ENCODE data around the gene RGS3.

Gene RGS3

GRCh38 chr9:113590991-113591898 lies 127.7 kb downstream of the RGS3 start:
- no peak overlapping the region for H3K27ac ChIP-seq (replicated peaks)
- DNase-seq (ENCODE audit: low read depth in 1 of 2, low spot score in 1 of 2), result peak in 1 of 2 experiments; percentile 70
- no peaks in the 10 kb centered on the region for H3K27me3 ChIP-seq (ENCODE audit: insufficient read depth, poor library complexity, severe bottlenecking)
- TF ChIP-seq GABPA (IDR thresholded peaks at IDR 0.05; ENCODE audit: low read depth), result no peak
- TF ChIP-seq, protein P1, sequence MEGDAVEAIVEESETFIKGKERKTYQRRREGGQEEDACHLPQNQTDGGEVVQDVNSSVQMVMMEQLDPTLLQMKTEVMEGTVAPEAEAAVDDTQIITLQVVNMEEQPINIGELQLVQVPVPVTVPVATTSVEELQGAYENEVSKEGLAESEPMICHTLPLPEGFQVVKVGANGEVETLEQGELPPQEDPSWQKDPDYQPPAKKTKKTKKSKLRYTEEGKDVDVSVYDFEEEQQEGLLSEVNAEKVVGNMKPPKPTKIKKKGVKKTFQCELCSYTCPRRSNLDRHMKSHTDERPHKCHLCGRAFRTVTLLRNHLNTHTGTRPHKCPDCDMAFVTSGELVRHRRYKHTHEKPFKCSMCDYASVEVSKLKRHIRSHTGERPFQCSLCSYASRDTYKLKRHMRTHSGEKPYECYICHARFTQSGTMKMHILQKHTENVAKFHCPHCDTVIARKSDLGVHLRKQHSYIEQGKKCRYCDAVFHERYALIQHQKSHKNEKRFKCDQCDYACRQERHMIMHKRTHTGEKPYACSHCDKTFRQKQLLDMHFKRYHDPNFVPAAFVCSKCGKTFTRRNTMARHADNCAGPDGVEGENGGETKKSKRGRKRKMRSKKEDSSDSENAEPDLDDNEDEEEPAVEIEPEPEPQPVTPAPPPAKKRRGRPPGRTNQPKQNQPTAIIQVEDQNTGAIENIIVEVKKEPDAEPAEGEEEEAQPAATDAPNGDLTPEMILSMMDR (IDR thresholded peaks at IDR 0.05; ENCODE audit: insufficient read depth, low read length), result peak; percentile 83
- H3K4me3 ChIP-seq (replicated peaks; ENCODE audit: insufficient read depth, low read length), result no peak overlapping the region

DNA sequence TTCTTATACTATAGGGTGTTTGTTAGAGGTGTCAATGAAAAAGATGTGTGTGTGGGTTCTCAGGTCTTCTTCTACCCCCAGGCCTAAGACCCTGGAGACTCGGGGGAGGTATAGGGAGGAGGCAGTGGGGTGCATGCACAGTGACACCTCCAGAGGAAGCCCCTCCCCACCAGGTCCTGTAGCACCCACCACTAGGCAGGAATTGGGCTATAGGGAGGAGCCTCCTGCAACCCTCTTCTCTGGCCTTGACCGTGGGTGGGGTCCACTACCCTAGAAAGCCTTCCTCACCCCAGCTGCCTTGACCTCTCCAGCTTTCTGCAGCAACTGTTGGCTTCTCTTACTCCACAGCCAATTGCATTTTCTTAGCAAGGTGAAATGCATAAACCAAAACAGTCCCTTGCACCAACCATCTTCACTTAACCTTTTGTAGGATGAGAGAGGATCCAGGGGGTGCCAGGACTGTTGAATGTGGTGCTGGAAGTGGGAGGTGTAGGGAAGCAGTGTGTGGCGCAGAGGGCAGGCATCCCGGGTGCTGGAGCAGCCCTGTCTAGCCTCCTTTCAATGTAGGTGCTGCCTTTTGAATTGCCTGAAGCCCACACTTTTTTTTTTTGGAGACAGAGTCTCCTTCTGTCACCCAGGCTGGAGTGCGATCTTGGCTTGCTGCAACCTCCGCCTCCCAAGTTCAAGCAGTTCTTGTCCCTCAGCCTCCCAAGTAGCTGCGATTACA lies 128.5 kb downstream of the RGS3 start:
- DNase-seq (ENCODE audit: low read depth in 1 of 2, low spot score in 1 of 2), result no peak
- no peak for TF ChIP-seq GABPA (IDR thresholded peaks at IDR 0.05; ENCODE audit: low read depth)
- TF ChIP-seq, protein P1 (IDR thresholded peaks at IDR 0.05; ENCODE audit: insufficient read depth, low read length), result no peak
- no peak for TF ChIP-seq POLR2AphosphoS5 (IDR thresholded peaks at IDR 0.05; ENCODE audit: low read depth)
- H3K27ac ChIP-seq (replicated peaks), result no peak overlapping the region
- H3K4me3 ChIP-seq (replicated peaks; ENCODE audit: insufficient read depth, low read length), result no peak overlapping the region
- H3K27me3 ChIP-seq (ENCODE audit: insufficient read depth, poor library complexity, severe bottlenecking), result no peaks in the 10 kb centered on the region

GRCh38 chr9:113592876-113593575 lies 129.5 kb downstream of the RGS3 start:
- H3K27me3 ChIP-seq (ENCODE audit: insufficient read depth, poor library complexity, severe bottlenecking), result no peaks in the 10 kb centered on the region
- H3K4me3 ChIP-seq (replicated peaks; ENCODE audit: insufficient read depth, low read length), result no peak overlapping the region
- no peak overlapping the region for H3K27ac ChIP-seq (replicated peaks)

More at GRCh38 chr9:113592876-113593575, 129.5 kb downstream of the RGS3 start:
- TF ChIP-seq SPI1 (IDR thresholded peaks at IDR 0.05; ENCODE audit: borderline replicate concordance, low read depth) (no peak), POLR2AphosphoS5 (IDR thresholded peaks at IDR 0.05; ENCODE audit: low read depth) (no peak), REST (IDR thresholded peaks at IDR 0.05; ENCODE audit: insufficient replicate concordance, low read depth) (no peak), GABPA (IDR thresholded peaks at IDR 0.05; ENCODE audit: low read depth) (no peak)
- TF ChIP-seq, protein P1 (IDR thresholded peaks at IDR 0.05; ENCODE audit: insufficient read depth, low read length), result no peak
- DNase-seq (ENCODE audit: low read depth in 1 of 2, low spot score in 1 of 2), result no peak
